Parathyroid adenoma (tissue), 2 donors: ENCODE results near the gene GRIK3.

Experiments used
- H2AFZ ChIP-seq: fragments of 300-600 bp; sonication (generic); one replicate; pipeline ENCODE4 v1.7.0; 2017; ENCODE audit warnings: antibody characterized with exemption, mild to moderate bottlenecking
- H3K27ac ChIP-seq: fragments of 300-600 bp; sonication (generic); one replicate; pipeline ENCODE4 v1.7.0; 2017
- H3K27me3 ChIP-seq: fragments of 300-600 bp; sonication (generic); one replicate; pipeline ENCODE4 v1.7.0; 2017; ENCODE audit warnings: low read length; ENCODE audit not compliant: control insufficient read depth, insufficient read depth
- H3K36me3 ChIP-seq: fragments of 300-600 bp; sonication (generic); one replicate; pipeline ENCODE4 v1.7.0; 2017; ENCODE audit warnings: low read length; ENCODE audit not compliant: control insufficient read depth, insufficient read depth
- H3K4me1 ChIP-seq: fragments of 300-600 bp; sonication (generic); one replicate; pipeline ENCODE4 v1.7.0; 2017; ENCODE audit warnings: control low read depth
- H3K4me2 ChIP-seq: fragments of 300-600 bp; sonication (generic); one replicate; pipeline ENCODE4 v1.7.0; 2017; ENCODE audit warnings: low read length
- H3K4me3 ChIP-seq: fragments of 300-600 bp; sonication (generic); one replicate; pipeline ENCODE4 v1.7.0; 2017; ENCODE audit warnings: low read depth, low read length
- H3K79me2 ChIP-seq: fragments of 300-600 bp; sonication (generic); one replicate; pipeline ENCODE4 v1.7.0; 2017; ENCODE audit warnings: control low read depth
- H3K9ac ChIP-seq: fragments of 300-600 bp; sonication (generic); one replicate; pipeline ENCODE4 v1.7.0; 2017; ENCODE audit warnings: mild to moderate bottlenecking
- H3K9me3 ChIP-seq: fragments of 300-600 bp; sonication (generic); one replicate; pipeline ENCODE4 v1.7.0; 2017; ENCODE audit warnings: low read length; ENCODE audit not compliant: control insufficient read depth
- TF ChIP-seq, protein P1 (sequence below): fragments of 300-600 bp; sonication (generic); IDR thresholded peaks from one replicate; pipeline ENCODE4 v1.7.0; 2017; ENCODE audit warnings: antibody characterized with exemption, mild to moderate bottlenecking
- donor health status: primary hyperparathyroidism.

Gene GRIK3

DNA sequence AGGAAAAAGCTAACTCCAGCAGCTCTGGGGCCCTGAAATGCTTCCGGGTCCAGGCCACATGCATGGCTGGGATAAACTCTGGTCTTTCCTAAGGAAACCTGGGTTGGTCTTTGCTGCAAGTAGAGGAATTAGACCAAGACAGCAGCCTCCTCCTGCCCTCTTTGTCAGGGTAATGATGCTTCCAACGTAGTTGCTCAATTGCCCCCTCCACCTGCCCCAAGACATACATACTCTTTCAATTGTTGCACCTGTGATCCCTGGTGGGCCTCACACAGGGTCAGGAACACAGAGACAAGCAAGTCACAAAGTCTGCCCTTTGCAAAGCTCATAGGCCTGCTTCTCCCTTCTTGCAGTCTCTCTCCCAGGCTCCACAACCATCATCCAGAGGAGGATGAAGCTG is 41.9 kb upstream of the GRIK3 start:
- H3K9me3 ChIP-seq: no peaks in the 10 kb centered on the region

DNA sequence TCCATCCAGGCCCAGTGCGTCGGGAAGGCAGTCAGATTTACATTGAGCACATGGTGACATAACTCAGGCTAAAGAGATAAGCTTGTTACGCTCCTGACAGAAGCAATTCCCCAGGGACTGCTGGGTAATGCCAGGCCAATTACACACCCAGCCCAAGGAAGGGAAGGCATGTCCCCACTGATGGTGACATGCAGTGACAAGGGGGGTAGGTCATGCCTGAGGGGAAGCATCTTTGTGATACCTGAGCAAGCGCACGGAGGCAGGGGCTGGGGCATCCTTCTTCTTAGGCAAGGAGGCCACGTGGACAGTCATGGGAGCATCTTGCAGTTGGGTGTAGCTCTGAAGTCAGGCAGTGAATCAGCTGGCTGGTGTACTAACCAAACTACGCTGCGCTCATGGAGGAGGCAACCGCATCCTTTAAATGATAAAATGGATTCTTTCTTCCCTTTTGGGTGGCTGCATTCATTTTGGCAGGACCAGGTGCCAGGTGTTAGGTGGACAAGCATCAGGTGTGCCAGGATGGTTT is 39.6 kb upstream of the GRIK3 start:
- H3K79me2 ChIP-seq: no peaks in the 10 kb centered on the region
- H3K27ac ChIP-seq: no peak overlapping the region
- no peak overlapping the region for H3K4me2 ChIP-seq
- no peaks in the 10 kb centered on the region for H3K4me1 ChIP-seq
- no peak overlapping the region for H2AFZ ChIP-seq
- H3K9me3 ChIP-seq: no peaks in the 10 kb centered on the region
- no peaks in the 10 kb centered on the region for H3K36me3 ChIP-seq
- TF ChIP-seq, protein P1, sequence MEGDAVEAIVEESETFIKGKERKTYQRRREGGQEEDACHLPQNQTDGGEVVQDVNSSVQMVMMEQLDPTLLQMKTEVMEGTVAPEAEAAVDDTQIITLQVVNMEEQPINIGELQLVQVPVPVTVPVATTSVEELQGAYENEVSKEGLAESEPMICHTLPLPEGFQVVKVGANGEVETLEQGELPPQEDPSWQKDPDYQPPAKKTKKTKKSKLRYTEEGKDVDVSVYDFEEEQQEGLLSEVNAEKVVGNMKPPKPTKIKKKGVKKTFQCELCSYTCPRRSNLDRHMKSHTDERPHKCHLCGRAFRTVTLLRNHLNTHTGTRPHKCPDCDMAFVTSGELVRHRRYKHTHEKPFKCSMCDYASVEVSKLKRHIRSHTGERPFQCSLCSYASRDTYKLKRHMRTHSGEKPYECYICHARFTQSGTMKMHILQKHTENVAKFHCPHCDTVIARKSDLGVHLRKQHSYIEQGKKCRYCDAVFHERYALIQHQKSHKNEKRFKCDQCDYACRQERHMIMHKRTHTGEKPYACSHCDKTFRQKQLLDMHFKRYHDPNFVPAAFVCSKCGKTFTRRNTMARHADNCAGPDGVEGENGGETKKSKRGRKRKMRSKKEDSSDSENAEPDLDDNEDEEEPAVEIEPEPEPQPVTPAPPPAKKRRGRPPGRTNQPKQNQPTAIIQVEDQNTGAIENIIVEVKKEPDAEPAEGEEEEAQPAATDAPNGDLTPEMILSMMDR: no peak
- H3K4me3 ChIP-seq: no peak overlapping the region
- no peak overlapping the region for H3K9ac ChIP-seq
- H3K27me3 ChIP-seq: no peaks in the 10 kb centered on the region

More for the DNA sequence above, 41.9 kb upstream of the GRIK3 start:
- H3K9ac ChIP-seq: no peak overlapping the region
- H3K4me2 ChIP-seq: no peak overlapping the region
- no peaks in the 10 kb centered on the region for H3K36me3 ChIP-seq
- H3K4me3 ChIP-seq: no peak overlapping the region
- H3K4me1 ChIP-seq: no peaks in the 10 kb centered on the region
- TF ChIP-seq, protein P1: no peak
- no peak overlapping the region for H2AFZ ChIP-seq
- H3K27me3 ChIP-seq: no peaks in the 10 kb centered on the region
- no peaks in the 10 kb centered on the region for H3K79me2 ChIP-seq
- H3K27ac ChIP-seq: no peak overlapping the region

DNA sequence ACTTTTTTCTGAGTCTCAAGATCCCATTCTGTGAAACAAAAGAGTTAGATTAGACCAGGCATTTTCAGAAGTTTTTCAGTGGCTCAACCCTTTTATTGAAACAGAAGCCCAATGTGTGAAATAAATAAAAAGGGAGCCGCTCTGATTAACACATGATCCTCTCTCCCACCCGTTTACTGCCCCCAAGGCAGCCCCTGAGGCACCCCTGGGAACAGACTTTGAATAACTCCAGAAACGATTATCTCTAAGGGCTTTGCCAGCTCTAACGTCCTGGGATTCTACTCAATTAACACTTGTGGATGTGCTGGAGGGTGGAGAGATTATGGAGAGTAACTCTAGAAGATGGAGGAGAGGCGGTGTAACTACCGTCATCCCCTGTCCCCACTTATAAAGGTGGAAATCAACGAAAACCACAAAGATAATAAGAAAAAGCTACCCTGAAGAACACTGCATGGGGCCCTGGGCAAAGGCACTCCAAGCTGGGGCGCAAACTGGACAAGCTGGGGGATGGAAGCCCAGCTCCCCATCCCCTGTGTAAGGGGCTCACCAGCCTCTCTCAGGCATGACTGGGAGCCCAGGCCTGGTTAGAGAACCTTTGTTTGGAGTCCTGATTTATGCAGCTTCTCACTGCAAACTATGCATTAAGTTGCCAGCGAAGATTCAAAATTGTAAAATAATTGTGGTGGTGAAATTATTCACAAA is 39.0 kb upstream of the GRIK3 start:
- Histone ChIP-seq H3K27ac (no peak overlapping the region), H3K4me3 (no peak overlapping the region), H2AFZ (no peak overlapping the region), H3K79me2 (no peaks in the 10 kb centered on the region), H3K9ac (no peak overlapping the region), H3K27me3 (no peaks in the 10 kb centered on the region), H3K9me3 (no peaks in the 10 kb centered on the region), H3K4me1 (no peaks in the 10 kb centered on the region), H3K36me3 (no peaks in the 10 kb centered on the region), H3K4me2 (no peak overlapping the region)
- TF ChIP-seq, protein P1: no peak

DNA sequence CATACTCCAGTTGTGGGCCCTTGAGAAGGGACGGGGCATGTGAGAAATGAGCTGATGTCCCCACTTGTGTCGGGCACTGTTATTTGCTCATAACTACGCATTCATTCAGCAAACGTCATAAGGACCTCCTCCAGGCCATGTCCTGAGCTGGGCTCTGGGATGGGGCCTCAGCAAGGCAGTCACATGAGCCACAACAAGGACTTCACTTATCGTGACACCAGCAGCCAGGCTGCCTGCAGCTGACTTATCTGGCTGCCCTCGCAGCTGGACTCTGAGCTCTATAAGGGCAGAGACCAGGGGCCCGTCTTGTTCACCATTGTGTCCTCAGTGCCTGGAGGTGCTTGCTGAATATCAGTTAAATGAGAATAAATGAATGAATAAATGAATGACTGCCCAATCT is 37.5 kb upstream of the GRIK3 start:
- Histone ChIP-seq H2AFZ (no peak overlapping the region), H3K27me3 (no peaks in the 10 kb centered on the region), H3K4me1 (no peaks in the 10 kb centered on the region), H3K9me3 (no peaks in the 10 kb centered on the region), H3K27ac (no peak overlapping the region), H3K9ac (no peak overlapping the region), H3K36me3 (no peaks in the 10 kb centered on the region), H3K4me3 (no peak overlapping the region), H3K79me2 (no peaks in the 10 kb centered on the region), H3K4me2 (no peak overlapping the region)
- TF ChIP-seq, protein P1: no peak

DNA sequence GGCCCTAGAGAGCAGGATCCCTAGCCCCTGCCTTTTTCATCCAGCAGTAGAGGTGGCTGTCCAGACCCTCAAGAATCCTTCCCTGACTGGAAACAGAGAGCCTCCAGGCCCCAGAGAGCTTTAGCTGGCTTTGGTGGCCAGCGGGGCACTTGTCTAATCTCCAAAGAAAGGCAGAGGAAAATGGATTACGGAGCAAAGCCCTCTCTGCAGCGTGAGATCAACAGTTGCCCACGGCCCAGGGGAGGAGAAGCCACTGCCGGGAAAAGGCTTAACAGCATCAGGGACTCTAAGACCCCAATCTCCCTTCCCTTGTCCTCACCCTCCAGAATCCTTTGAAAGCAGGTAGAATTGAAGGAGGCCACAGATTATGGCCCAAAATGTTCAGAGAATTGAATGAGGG is 35.8 kb upstream of the GRIK3 start:
- H3K79me2 ChIP-seq: no peaks in the 10 kb centered on the region
- no peak overlapping the region for H3K27ac ChIP-seq
- TF ChIP-seq, protein P1: no peak
- H2AFZ ChIP-seq: no peak overlapping the region
- H3K4me3 ChIP-seq: no peak overlapping the region
- H3K9me3 ChIP-seq: no peaks in the 10 kb centered on the region
- no peak overlapping the region for H3K9ac ChIP-seq
- H3K4me2 ChIP-seq: no peak overlapping the region
- no peaks in the 10 kb centered on the region for H3K27me3 ChIP-seq
- no peaks in the 10 kb centered on the region for H3K36me3 ChIP-seq
- no peaks in the 10 kb centered on the region for H3K4me1 ChIP-seq
